WTC11 (cell line): ENCODE data around the gene LMBRD1. TPM values are rescaled to one million over a fixed set of nuclear protein-coding genes. Genes with fewer than 3 reads are reported as not detected.

Source experiments
- ATAC-seq: fragments of 200-7000 bp; cut with Tn5 transposase; 2 replicates; pipeline ENCODE4 v1.10.0; 2021; ENCODE audit warnings: mild to moderate bottlenecking, moderate library complexity
- CTCF ChIA-PET: fragments of 300-600 bp; sonication (Branson Sonifier 250); formaldehyde crosslinking; loops from one replicate; lab custom pipeline; 2021; ENCODE audit warnings: antibody characterized with exemption; lab: Charles Lee
- POLR2A ChIA-PET: fragments of 350-600 bp; sonication (Branson Sonifier 250); formaldehyde crosslinking; loops from one replicate; lab custom pipeline; 2021; ENCODE audit warnings: antibody characterized with exemption; lab: Charles Lee
- DNase-seq: peaks from one replicate; pipeline ENCODE4 v3.0.0; 2021; ENCODE audit warnings: low spot score
- H3K27ac Mint-ChIP-seq: 2 replicates; pipeline ENCODE4 v1.8.0; 2021; ENCODE audit warnings: mixed read lengths
- H3K27me3 Mint-ChIP-seq: 2 replicates; pipeline ENCODE4 v1.8.0; 2021; ENCODE audit warnings: low read depth, mild to moderate bottlenecking, moderate library complexity, mixed read lengths
- H3K36me3 Mint-ChIP-seq: 2 replicates; pipeline ENCODE4 v1.8.0; 2021; ENCODE audit warnings: mixed read lengths
- H3K4me1 Mint-ChIP-seq: 2 replicates; pipeline ENCODE4 v1.8.0; 2022; ENCODE audit warnings: mixed read lengths
- H3K4me3 Mint-ChIP-seq: 2 replicates; pipeline ENCODE4 v1.8.0; 2021; ENCODE audit warnings: mild to moderate bottlenecking, moderate library complexity, mixed read lengths
- H3K9me3 Mint-ChIP-seq: 2 replicates; pipeline ENCODE4 v1.8.0; 2021; ENCODE audit warnings: mixed read lengths
- ETV6 ChIP-seq: sonication (generic); formaldehyde crosslinking; IDR thresholded peaks from 2 replicates; pipeline ENCODE4 v1.8.1; 2022; ENCODE audit warnings: mild to moderate bottlenecking, missing genetic modification reagents
- FOXK1 ChIP-seq: sonication (generic); formaldehyde crosslinking; IDR thresholded peaks from 2 replicates; pipeline ENCODE4 v1.8.0; 2022; ENCODE audit warnings: mild to moderate bottlenecking, moderate library complexity, missing genetic modification reagents
- FOXP1 ChIP-seq: sonication (generic); formaldehyde crosslinking; IDR thresholded peaks from 2 replicates; pipeline ENCODE4 v1.8.0; 2022; ENCODE audit warnings: missing genetic modification reagents, mild to moderate bottlenecking, moderate library complexity, borderline replicate concordance
- JAZF1 ChIP-seq: fragments of 250-450 bp; sonication (Bioruptor Pico); IDR thresholded peaks from 2 replicates; pipeline ENCODE4 v1.9.0; 2021; ENCODE audit warnings: moderate library complexity, mild to moderate bottlenecking, inconsistent platforms
- NFE2L1 ChIP-seq: sonication (generic); formaldehyde crosslinking; IDR thresholded peaks from 2 replicates; pipeline ENCODE4 v1.8.1; 2023; ENCODE audit warnings: missing genetic modification reagents
- OVOL2 ChIP-seq: fragments of 250-450 bp; sonication (Bioruptor Pico); IDR thresholded peaks from 2 replicates; pipeline ENCODE4 v1.9.0; 2021; ENCODE audit warnings: mild to moderate bottlenecking, borderline replicate concordance
- TEAD4 ChIP-seq: sonication (generic); formaldehyde crosslinking; IDR thresholded peaks from 2 replicates; pipeline ENCODE4 v1.8.0; 2022; ENCODE audit warnings: mild to moderate bottlenecking, missing genetic modification reagents
- ZNF232 ChIP-seq: sonication (generic); formaldehyde crosslinking; IDR thresholded peaks from 2 replicates; pipeline ENCODE4 v1.8.0; 2022; ENCODE audit warnings: mild to moderate bottlenecking, missing genetic modification reagents
- ZNF423 ChIP-seq: fragments of 250-450 bp; sonication (Bioruptor Pico); IDR thresholded peaks from 2 replicates; pipeline ENCODE4 v2.1.2; 2022; ENCODE audit warnings: mild to moderate bottlenecking, moderate library complexity
- total RNA-seq: library from RNA; stranded (reverse); gene quantifications from 3 replicates; pipeline ENCODE4 v1.2.3, GENCODE V29; 2021
- TF ChIP-seq, protein P1 (sequence below): sonication (generic); formaldehyde crosslinking; IDR thresholded peaks from 2 replicates; pipeline ENCODE4 v1.8.1; 2023; ENCODE audit warnings: mild to moderate bottlenecking, missing genetic modification reagents
- TF ChIP-seq, protein P2 (sequence below): sonication (generic); formaldehyde crosslinking; IDR thresholded peaks from 2 replicates; pipeline ENCODE4 v1.8.1; 2023; ENCODE audit warnings: mild to moderate bottlenecking, missing genetic modification reagents, moderate library complexity
- TF ChIP-seq, protein P3 (sequence below): fragments of 250-450 bp; sonication (Bioruptor Pico); IDR thresholded peaks from 2 replicates; pipeline ENCODE4 v1.9.0; 2021; ENCODE audit warnings: mild to moderate bottlenecking, borderline replicate concordance
- TF ChIP-seq, protein P4 (sequence below): sonication (generic); formaldehyde crosslinking; IDR thresholded peaks from 2 replicates; pipeline ENCODE4 v1.8.0; 2023; ENCODE audit warnings: missing genetic modification reagents
- TF ChIP-seq, protein P5 (sequence below): sonication (generic); formaldehyde crosslinking; IDR thresholded peaks from 2 replicates; pipeline ENCODE4 v1.8.1; 2023; ENCODE audit warnings: mild to moderate bottlenecking, missing genetic modification reagents, moderate library complexity
- TF ChIP-seq, protein P6 (sequence below): fragments of 250-450 bp; sonication (Bioruptor Pico); IDR thresholded peaks from 2 replicates; pipeline ENCODE4 v1.9.0; 2021; ENCODE audit warnings: mild to moderate bottlenecking
- TF ChIP-seq, protein P7 (sequence below): sonication (generic); formaldehyde crosslinking; IDR thresholded peaks from 2 replicates; pipeline ENCODE4 v1.8.1; 2022; ENCODE audit warnings: low read depth, missing genetic modification reagents, borderline replicate concordance
- TF ChIP-seq, protein P8 (sequence below): fragments of 250-450 bp; sonication (Bioruptor Pico); IDR thresholded peaks from 2 replicates; pipeline ENCODE4 v2.1.2; 2022; ENCODE audit warnings: mild to moderate bottlenecking, moderate library complexity
- TF ChIP-seq, protein P9 (sequence below): sonication (generic); formaldehyde crosslinking; IDR thresholded peaks from 2 replicates; pipeline ENCODE4 v1.8.0; 2023; ENCODE audit warnings: missing genetic modification reagents, mild to moderate bottlenecking, borderline replicate concordance

Gene LMBRD1
- total RNA-seq, 1 experiment from 2014 or later: 15.0 TPM

DNA sequence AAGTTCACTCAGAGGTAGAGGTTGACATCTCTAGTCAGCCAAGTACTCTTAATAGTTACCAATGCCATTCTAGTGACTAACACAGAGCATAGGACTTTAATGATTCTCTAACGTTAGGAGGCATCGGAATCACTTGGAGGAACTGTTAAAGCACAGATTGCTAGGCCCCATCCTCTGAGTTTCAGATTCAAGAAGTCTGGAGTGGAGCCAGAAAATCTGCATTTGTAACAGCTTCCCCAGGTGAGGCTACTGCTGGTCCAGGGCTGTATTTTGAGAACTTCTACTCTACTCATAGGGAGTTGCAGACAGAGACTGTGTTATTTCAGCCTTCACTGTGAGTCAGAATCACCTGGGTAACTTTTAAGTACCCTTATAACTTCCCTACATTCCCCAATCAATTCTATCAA, 5.7 kb downstream of the LMBRD1 start:
- Mint-ChIP-seq H3K4me3 (peak overlapping the region; percentile 21; the same call in 1 of the 2 replicates), H3K27me3 (no peaks in the 10 kb centered on the region), H3K36me3 (peaks cover 7% of the 10 kb centered on the region; the same call in 1 of the 2 replicates), H3K4me1 (peaks cover 31% of the 10 kb centered on the region), H3K9me3 (no peaks in the 10 kb centered on the region), H3K27ac (peak overlapping the region; percentile 57)
- ChIA-PET POLR2A (no interaction called here), CTCF (interaction anchor here (1.0 kb wide), 1 partner anchor 11 kb away, joined by 4 read pairs; no protein-coding TSS in a partner anchor)
- DNase-seq (no peak), ATAC-seq (peak; percentile 76)
- TF ChIP-seq, protein P1, sequence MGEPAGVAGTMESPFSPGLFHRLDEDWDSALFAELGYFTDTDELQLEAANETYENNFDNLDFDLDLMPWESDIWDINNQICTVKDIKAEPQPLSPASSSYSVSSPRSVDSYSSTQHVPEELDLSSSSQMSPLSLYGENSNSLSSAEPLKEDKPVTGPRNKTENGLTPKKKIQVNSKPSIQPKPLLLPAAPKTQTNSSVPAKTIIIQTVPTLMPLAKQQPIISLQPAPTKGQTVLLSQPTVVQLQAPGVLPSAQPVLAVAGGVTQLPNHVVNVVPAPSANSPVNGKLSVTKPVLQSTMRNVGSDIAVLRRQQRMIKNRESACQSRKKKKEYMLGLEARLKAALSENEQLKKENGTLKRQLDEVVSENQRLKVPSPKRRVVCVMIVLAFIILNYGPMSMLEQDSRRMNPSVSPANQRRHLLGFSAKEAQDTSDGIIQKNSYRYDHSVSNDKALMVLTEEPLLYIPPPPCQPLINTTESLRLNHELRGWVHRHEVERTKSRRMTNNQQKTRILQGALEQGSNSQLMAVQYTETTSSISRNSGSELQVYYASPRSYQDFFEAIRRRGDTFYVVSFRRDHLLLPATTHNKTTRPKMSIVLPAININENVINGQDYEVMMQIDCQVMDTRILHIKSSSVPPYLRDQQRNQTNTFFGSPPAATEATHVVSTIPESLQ (CRISPR knock-in tag): no peak
- TF ChIP-seq ETV6 (no peak), NFE2L1 (CRISPR knock-in tag) (no peak), JAZF1 (CRISPR knock-in tag) (no peak), ZNF232 (CRISPR knock-in tag) (no peak), FOXP1 (no peak)
- TF ChIP-seq, protein P2, sequence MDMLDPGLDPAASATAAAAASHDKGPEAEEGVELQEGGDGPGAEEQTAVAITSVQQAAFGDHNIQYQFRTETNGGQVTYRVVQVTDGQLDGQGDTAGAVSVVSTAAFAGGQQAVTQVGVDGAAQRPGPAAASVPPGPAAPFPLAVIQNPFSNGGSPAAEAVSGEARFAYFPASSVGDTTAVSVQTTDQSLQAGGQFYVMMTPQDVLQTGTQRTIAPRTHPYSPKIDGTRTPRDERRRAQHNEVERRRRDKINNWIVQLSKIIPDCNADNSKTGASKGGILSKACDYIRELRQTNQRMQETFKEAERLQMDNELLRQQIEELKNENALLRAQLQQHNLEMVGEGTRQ (CRISPR knock-in tag): no peak
- TF ChIP-seq, protein P3, sequence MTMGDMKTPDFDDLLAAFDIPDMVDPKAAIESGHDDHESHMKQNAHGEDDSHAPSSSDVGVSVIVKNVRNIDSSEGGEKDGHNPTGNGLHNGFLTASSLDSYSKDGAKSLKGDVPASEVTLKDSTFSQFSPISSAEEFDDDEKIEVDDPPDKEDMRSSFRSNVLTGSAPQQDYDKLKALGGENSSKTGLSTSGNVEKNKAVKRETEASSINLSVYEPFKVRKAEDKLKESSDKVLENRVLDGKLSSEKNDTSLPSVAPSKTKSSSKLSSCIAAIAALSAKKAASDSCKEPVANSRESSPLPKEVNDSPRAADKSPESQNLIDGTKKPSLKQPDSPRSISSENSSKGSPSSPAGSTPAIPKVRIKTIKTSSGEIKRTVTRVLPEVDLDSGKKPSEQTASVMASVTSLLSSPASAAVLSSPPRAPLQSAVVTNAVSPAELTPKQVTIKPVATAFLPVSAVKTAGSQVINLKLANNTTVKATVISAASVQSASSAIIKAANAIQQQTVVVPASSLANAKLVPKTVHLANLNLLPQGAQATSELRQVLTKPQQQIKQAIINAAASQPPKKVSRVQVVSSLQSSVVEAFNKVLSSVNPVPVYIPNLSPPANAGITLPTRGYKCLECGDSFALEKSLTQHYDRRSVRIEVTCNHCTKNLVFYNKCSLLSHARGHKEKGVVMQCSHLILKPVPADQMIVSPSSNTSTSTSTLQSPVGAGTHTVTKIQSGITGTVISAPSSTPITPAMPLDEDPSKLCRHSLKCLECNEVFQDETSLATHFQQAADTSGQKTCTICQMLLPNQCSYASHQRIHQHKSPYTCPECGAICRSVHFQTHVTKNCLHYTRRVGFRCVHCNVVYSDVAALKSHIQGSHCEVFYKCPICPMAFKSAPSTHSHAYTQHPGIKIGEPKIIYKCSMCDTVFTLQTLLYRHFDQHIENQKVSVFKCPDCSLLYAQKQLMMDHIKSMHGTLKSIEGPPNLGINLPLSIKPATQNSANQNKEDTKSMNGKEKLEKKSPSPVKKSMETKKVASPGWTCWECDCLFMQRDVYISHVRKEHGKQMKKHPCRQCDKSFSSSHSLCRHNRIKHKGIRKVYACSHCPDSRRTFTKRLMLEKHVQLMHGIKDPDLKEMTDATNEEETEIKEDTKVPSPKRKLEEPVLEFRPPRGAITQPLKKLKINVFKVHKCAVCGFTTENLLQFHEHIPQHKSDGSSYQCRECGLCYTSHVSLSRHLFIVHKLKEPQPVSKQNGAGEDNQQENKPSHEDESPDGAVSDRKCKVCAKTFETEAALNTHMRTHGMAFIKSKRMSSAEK: no peak

DNA sequence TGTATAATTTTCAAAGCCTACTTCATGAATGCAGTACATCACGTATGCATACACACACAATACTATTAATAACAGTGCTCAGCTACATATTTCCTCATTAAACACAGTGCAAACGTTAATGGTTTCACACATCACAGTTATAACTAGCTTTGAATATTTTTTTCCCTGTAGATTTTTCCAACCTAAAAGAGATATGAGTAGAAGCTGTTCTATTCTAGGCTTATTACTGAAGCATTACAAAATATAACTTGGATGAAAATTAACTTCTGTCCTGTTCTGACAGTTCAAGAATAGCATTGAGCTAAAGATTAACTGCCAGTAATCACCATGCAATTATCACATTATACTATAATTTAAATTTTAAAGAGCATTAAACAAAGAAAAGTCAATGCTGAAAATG, 6.2 kb downstream of the LMBRD1 start:
- POLR2A ChIA-PET: no interaction called here
- ATAC-seq: no peak
- H3K27ac Mint-ChIP-seq: no peak overlapping the region
- TF ChIP-seq, protein P4, sequence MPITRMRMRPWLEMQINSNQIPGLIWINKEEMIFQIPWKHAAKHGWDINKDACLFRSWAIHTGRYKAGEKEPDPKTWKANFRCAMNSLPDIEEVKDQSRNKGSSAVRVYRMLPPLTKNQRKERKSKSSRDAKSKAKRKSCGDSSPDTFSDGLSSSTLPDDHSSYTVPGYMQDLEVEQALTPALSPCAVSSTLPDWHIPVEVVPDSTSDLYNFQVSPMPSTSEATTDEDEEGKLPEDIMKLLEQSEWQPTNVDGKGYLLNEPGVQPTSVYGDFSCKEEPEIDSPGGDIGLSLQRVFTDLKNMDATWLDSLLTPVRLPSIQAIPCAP (CRISPR knock-in tag): no peak
- TF ChIP-seq, protein P5, sequence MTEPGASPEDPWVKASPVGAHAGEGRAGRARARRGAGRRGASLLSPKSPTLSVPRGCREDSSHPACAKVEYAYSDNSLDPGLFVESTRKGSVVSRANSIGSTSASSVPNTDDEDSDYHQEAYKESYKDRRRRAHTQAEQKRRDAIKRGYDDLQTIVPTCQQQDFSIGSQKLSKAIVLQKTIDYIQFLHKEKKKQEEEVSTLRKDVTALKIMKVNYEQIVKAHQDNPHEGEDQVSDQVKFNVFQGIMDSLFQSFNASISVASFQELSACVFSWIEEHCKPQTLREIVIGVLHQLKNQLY (CRISPR knock-in tag): no peak
- TF ChIP-seq JAZF1 (CRISPR knock-in tag): no peak
- TF ChIP-seq, protein P6, sequence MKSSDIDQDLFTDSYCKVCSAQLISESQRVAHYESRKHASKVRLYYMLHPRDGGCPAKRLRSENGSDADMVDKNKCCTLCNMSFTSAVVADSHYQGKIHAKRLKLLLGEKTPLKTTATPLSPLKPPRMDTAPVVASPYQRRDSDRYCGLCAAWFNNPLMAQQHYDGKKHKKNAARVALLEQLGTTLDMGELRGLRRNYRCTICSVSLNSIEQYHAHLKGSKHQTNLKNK (CRISPR knock-in tag): no peak
- TF ChIP-seq, protein P7, sequence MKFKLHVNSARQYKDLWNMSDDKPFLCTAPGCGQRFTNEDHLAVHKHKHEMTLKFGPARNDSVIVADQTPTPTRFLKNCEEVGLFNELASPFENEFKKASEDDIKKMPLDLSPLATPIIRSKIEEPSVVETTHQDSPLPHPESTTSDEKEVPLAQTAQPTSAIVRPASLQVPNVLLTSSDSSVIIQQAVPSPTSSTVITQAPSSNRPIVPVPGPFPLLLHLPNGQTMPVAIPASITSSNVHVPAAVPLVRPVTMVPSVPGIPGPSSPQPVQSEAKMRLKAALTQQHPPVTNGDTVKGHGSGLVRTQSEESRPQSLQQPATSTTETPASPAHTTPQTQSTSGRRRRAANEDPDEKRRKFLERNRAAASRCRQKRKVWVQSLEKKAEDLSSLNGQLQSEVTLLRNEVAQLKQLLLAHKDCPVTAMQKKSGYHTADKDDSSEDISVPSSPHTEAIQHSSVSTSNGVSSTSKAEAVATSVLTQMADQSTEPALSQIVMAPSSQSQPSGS (CRISPR knock-in tag): no peak
- TF ChIP-seq, protein P8, sequence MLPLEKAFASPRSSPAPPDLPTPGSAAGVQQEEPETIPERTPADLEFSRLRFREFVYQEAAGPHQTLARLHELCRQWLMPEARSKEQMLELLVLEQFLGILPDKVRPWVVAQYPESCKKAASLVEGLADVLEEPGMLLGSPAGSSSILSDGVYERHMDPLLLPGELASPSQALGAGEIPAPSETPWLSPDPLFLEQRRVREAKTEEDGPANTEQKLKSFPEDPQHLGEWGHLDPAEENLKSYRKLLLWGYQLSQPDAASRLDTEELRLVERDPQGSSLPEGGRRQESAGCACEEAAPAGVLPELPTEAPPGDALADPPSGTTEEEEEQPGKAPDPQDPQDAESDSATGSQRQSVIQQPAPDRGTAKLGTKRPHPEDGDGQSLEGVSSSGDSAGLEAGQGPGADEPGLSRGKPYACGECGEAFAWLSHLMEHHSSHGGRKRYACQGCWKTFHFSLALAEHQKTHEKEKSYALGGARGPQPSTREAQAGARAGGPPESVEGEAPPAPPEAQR (CRISPR knock-in tag): no peak
- TF ChIP-seq TEAD4: no peak
- TF ChIP-seq, protein P9, sequence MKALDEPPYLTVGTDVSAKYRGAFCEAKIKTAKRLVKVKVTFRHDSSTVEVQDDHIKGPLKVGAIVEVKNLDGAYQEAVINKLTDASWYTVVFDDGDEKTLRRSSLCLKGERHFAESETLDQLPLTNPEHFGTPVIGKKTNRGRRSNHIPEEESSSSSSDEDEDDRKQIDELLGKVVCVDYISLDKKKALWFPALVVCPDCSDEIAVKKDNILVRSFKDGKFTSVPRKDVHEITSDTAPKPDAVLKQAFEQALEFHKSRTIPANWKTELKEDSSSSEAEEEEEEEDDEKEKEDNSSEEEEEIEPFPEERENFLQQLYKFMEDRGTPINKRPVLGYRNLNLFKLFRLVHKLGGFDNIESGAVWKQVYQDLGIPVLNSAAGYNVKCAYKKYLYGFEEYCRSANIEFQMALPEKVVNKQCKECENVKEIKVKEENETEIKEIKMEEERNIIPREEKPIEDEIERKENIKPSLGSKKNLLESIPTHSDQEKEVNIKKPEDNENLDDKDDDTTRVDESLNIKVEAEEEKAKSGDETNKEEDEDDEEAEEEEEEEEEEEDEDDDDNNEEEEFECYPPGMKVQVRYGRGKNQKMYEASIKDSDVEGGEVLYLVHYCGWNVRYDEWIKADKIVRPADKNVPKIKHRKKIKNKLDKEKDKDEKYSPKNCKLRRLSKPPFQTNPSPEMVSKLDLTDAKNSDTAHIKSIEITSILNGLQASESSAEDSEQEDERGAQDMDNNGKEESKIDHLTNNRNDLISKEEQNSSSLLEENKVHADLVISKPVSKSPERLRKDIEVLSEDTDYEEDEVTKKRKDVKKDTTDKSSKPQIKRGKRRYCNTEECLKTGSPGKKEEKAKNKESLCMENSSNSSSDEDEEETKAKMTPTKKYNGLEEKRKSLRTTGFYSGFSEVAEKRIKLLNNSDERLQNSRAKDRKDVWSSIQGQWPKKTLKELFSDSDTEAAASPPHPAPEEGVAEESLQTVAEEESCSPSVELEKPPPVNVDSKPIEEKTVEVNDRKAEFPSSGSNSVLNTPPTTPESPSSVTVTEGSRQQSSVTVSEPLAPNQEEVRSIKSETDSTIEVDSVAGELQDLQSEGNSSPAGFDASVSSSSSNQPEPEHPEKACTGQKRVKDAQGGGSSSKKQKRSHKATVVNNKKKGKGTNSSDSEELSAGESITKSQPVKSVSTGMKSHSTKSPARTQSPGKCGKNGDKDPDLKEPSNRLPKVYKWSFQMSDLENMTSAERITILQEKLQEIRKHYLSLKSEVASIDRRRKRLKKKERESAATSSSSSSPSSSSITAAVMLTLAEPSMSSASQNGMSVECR: no peak
- TF ChIP-seq FOXK1 (CRISPR knock-in tag): no peak
- TF ChIP-seq OVOL2: no peak
- TF ChIP-seq ZNF423: no peak

More for the DNA sequence above, 6.2 kb downstream of the LMBRD1 start:
- Mint-ChIP-seq H3K36me3 (peaks cover 7% of the 10 kb centered on the region; the same call in 1 of the 2 replicates), H3K27me3 (no peaks in the 10 kb centered on the region), H3K9me3 (no peaks in the 10 kb centered on the region), H3K4me3 (no peak overlapping the region), H3K4me1 (peaks cover 28% of the 10 kb centered on the region)
- DNase-seq: no peak
- CTCF ChIA-PET: interaction anchor here (1.0 kb wide), 1 partner anchor 11 kb away, joined by 4 read pairs; no protein-coding TSS in a partner anchor
